GM19035 (cell line): ENCODE results near the gene SLC9A3.
"Not testable (repeated sequence)": the region's sequence is repeated elsewhere in the genome, so short reads cannot be mapped to it uniquely, and the experiment has no call there.

Experiments
- ATAC-seq: cut with Tn5 transposase; IDR thresholded peaks from one replicate; pipeline ENCODE4 v1.9.1; 2021; ENCODE audit not compliant: unreplicated experiment

The SLC9A3 gene

DNA sequence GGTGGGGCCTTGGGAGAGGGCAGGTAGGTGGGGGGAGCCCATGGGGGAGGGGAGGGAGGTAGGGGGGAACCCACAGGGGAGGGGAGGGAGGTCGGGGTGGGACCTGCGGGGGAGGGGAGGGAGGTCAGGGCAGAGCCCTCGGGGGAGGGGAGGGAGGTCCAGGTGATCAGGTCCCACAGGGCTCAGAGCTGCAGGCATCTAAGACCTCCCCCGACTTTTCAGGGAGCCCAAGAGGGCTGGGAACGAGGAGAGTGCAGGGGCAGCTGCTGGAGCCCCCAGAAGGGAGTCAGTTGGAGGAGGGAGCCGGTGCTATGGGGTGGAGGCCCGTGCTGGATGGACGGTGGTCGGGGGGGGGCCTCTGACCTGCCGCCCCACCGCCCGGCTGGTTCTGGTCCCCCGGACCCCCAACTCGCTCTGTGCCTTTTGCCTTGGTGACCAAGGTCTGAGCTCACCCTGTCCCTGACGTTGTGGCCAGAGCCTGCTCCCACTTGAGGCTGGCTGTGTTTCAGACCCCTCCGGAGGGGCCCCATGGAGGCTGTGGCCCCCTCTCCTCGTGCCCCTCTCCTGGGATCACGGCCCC lies 31.8 kb downstream of the SLC9A3 start:
- no peak for ATAC-seq

DNA sequence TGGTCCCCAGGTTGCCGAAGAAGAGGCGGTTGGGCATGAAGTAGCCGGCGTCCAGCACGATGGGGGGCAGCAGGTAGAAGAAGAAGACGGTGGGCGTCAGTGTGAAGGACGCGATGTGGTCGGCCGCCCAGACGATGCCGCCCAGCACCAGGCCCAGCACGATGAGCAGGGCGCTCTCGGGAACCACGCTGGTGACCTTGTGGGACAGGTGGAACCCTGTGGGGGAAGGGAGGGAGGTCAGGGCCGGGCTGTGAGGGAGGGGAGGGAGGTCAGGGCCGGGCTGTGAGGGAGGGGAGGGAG lies 32.4 kb downstream of the SLC9A3 start:
- no peak for ATAC-seq

DNA sequence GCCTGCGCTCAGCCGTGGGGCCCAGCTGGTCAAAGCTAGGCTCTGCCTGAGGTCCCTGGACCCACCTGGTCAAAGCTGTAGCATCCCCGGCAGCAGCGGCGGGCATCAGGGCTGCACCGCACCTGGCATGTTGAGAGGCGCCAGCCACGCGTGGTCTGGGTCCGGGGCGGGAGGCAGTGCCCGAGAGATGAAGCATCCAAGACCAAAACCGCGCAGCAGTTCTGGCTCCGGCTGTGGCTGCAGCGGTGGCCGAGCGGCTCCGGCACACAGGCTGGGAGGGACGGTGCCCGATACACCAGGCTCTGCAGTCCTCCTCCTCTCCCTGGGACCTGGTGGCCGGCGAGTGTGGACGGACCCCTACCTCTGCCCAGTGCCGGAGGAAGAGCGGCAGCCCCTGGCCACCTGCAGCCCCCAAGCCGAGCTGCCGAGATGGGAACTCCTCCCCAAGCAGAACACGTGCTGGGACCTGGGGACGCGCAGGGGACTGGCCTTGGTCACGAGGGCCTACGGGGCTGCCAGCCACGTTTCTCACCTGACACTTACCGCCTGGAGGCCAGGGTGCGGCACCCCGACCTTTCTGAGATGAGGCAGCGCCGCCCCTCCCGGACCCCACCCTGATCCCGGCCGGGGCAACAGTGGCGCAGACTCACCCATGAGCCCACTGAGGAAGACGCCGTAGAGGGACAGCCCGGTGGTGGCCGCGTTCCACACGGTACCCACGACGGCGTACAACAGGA lies 33.0 kb downstream of the SLC9A3 start:
- no peak for ATAC-seq

DNA sequence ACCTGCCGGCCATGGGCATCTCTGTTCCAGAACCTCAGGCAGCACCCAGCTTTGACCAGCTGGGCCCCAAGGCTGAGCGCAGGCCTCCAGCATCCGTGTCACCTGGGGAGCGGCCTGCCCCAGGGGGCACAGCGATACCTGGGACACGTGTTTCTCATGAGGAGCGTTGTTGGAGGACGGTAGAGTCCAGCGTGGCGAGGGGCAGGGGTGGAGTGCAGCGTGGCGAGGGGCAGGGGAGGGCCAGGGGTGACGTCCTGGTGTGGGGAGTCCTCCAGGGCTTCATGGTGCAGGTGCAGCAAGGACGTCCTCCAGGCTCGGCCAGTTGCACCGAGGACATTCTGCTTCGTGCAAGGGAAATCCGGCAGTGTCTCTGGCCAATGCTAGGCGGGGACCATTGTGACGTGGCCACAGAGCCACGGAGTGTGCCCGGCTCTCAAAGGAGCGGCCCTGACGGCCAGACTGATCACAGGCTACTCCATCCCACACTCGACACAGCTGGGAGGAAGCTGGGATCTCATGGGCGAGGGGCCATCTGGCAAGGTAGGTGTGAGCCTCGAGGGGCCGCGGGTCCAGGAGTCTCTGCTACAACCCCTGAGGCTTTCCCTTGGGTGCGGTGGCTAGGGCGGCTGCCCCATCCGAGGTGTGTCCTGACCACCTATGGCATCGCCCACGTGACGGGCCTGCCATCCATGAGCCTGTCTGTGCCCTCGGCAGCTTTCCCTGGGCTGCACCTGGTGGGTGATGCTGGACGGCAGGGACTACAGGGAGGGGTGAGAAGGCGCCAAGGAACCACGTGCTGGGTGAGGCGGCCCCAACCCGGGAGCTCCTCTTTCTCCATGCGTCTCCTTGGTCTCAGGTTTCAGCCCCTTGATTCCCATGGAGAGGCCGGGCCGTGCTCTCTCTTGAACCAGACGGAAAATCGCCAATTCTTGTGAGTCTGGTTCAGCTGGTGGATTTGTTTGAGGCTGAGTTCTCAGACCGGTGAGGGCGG lies 33.8 kb downstream of the SLC9A3 start:
- no peak for ATAC-seq

DNA sequence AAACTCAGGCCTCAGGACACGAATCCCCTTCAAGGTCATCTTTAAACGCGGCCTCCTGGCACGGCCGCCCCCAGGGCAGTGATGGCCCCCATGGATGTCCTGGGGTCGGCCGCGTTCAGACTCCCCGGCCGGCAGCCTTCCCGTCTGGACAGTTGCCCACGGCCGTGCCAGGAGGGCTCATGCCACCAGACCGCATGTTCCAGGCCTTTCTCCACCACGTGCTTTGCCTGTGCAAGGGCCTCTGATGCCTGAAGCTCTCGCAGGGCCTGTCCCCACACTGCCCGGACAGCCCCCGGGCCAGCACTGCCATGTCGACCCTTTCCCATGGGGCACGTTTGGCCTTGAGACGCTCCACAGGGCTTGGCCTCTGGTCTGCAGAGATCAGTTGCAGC lies 34.6 kb downstream of the SLC9A3 start:
- no peak for ATAC-seq

DNA sequence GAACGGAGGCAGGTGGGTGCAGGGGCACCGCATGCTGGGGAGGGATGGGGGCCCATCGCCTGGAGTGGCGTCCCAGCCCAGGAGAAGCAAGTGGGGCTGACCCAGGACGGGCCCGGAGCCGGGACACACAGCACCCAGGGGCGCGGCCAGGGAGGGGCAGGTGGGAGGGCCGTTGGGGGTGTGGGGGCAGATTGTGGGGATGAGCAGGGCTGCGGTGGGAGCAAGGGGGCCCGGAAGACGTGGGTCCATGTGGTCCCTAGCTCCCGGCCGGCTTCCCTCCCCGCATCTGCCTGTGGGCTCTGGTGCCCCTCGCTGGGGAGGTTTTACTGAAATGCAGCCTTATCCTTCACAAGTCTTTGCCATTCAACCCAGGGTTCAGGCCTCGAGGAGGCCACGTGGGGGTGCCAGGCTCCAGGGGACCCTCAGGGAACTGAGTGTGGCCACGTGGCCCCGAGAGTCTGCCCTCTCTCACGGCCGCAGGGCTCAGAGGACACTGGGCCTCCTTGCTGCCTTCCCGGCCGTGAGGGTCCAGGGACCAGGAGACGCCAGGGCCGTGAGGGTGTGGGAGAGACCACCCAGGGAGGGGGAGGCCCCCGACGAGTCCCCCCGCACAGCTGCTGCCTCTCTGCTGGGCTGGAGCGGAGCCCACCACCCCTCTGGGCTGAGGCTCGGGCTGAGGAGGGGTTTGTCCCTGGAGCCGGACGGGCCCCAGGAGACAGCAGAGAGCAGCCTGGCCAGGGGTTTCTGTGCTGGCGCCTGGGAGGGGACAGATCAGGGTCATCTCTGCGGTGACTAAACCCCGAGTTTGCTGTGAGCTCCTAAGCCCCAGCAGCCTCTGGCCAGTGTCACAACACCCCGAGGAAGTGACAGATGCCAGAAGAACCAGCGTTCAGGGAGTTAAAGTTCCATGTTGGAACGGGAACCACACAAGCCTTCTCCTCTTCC lies 35.2 kb downstream of the SLC9A3 start:
- ATAC-seq: no peak

DNA sequence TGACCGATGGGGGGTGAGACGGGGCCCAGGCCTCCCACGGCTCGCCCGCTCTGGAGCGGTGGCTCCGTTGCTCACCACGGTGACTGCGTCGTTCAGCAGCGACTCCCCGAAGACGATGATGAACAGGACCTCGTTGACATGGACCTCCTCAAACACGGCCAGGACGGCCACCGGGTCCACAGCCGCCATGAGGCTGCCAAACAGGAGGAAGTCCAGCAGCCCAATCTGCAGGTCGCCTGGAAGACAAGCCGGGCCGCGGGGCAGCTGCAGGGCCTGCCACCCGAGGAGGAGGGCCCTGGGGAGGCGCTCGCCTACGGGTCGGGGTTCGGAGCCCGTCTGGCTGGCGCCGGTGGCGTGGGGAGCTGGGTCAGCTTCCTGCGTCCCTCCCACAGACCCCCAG lies 36.0 kb downstream of the SLC9A3 start:
- ATAC-seq: no peak

DNA sequence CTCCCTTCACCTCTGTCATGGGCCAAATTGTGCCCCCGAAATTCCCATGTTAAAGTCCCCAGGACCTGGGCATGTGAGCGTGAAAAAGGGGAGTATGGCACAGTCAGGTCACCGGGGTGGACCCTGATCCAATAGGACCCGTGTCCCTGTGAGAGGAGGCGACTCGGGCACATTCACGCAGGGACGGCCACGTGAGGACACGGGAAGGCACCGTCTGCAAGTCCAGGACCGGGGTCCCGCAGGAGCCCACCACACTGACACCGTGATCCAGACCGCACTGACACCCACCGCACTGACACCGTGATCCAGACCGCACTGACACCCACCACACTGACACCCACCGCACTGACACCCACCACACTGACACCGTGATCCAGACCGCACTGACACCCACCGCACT lies 37.7 kb downstream of the SLC9A3 start:
- not testable (repeated sequence) for ATAC-seq

DNA sequence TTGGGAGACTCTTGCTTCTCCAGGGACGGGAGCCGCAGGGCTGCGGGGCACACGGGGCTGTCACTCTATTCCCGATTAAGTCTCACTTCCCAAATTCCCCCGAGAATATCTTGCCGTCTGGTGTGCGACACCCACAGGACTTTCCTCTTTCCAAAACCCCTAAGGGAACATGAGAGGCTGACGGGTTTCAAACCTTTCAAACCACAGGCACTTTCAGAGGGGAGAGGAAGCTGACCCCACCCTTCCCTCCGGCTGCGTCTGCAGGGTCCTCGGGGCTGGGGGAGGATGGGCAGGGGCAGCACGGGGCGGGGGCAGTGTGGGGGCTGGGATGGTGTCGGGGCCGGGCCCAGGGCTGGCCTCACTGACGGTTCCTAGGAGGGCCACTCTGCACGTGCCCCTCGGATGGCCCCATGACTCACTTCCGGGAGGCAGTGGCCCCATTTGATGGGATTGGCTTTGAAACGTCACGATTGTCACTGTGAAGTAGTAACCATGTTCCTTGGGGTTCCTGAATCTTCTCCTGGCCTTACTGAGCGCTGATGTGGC lies 38.2 kb downstream of the SLC9A3 start:
- no peak for ATAC-seq

DNA sequence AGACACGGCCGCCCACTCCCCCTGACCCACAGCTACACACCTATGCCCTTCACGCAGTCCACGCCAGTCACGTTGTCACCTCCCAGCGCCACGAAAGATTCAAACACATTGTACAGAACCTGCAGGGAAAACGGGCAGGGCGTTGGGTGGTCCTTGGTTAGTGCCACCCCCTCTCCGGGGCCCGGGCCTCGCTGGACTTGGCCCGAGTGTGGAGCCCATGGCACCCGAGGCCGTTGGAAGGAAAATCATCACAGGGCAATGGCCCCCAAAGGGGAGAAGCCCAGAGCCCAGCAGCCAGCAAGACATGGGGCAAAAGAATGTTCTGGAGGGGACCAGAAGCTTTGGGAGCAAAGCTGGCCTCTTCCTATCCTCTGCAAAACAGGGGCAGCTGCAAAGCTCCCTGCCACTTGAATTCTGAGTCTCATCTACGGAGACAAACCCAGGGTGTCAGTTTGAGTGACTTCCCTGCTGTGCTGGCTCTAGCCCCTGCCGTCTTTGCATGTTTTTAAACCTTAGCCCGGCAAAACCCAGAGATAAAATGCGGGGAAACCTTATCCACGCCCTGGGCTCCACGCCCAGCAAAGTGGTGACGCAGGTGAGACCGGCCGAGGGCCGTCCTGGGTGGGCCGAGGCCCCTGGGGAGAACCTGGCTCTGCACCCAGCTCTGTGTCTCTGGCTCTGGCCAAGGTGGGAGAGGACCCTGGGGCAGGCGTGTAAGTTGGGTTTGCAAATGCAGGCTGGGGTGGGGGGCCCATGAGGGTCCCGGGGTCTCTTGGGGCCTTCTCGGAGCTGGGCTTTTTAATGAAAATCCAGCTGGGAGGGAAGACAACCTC lies 38.9 kb downstream of the SLC9A3 start:
- ATAC-seq: no peak

DNA sequence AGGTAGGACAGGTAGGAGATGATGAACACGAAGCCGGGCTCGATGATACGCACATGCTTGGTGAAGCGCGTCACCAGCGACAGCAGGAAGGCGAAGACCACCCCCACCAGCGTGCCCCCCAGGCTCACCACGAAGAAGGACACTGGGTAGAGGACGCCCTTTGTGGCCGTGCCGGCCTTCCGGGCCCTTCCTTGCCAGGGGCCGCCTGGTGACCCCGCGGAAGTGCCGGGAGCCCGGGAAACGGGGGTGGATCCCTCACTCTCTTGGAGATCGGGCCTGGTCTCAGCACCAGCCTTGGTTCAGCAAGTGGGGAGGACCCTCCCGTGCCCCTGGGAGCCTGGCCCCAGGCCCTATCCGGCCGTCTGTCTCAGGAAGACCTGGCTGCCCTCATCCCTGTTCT lies 39.7 kb downstream of the SLC9A3 start:
- ATAC-seq: no peak

DNA sequence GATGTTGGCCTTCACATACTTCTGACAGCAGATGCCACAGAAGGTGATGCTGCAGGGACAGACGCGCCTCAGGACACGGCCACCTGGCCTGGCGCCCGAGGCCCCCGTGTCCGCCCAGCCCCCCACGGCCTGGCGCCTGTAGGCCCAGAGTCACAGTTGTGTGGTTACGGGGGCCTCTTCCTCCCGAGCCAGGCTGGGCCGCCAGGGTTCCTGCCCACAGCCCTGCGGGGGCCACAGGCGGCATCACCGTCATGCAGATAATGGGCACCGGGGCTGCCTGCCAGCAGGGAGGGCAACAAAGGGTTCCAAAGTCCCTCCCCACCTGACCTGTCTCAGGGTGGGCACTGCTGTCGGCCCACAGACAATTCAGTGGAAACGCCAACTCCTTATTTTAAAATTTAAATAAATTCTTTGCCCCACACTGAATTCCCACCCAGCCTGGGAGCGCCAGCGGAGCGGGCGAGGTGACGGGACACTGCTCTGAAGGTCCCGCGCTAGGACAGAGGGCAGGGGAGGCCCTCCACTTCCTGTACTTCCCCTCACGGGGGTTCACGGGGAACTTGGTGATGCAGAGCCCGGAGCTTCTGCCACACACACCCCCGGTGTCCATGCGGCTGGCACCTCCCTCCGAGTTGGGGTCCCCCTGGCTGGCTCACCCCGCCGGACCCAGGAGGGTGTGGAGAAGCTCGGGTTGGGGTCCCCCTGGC lies 40.7 kb downstream of the SLC9A3 start:
- no peak for ATAC-seq

DNA sequence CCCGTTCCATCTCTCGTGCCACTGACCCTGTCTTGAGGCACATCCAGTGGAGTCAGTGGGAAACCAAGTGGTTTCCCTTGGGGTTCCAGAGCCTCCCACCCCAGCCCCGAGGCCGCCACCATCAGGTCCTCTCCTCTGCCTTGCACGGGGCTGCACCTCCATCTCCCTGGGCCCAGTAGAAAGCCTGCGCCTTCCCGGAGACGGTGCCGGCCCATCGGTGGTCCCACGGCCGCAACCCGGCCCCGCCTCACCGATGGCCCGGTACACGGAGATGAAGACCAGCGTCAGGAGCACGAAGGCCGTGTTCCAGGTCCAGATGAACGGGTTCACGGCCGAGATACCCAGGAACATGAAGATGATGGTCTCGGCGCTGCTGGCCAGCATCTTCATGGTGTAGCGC lies 41.2 kb downstream of the SLC9A3 start:
- ATAC-seq: no peak

DNA sequence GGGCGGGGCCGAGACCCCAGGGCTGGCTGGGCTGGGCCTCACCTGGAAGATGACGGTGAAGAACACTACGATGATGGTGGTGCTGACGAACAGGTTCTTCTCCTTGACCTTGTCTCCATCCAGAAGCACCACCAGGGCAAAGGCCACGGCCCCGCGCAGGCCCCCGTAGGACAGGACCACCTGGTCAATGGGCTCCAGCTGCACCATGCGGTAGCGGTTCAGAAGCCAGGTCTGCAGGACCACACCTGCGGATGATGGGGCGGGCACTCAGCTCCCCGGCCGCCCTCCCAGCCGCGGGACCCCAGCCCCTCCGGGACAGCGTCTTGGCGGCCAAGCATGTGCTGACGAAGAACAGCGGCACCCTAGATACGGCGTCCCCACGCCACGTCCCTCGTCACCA lies 41.7 kb downstream of the SLC9A3 start:
- no peak for ATAC-seq

DNA sequence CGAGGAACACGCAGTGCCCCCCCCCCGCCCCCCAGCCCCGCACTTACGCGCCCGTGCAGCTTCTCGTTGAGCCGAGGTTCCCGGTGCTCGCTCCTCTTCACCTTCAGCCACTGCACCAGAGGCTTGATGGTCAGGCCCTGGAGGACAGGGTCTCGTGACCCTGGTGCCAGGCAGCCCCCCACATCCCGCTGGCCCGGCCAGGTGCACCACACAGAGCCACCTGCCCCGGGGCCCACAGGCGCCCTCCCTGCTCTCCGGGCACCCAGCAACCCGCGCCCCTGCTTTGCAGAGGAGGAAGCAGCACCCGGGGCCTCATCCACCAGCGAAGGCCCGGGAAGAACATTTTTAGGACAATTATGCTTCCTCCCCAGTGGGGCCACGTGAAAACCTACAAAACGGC lies 42.2 kb downstream of the SLC9A3 start:
- no peak for ATAC-seq

DNA sequence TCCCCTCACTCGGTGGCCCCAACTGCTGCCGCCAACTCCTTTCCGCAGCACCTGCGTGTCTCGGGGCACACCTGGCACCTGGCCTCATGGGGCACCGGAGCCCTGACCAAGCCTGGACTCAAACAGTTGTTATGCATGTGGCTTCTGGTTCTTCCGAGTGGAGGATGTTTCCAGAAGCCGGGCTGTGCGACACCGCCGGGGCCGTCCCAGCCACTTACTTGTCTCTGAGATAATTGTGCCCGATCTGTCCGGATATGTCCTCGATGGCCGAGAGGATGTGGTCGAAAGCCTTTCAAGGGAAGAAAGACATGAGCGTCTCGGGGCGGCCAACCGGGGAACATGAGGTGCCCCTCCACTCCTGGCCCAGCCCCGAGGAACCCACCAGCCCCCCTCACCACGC lies 42.9 kb downstream of the SLC9A3 start:
- ATAC-seq: no peak

DNA sequence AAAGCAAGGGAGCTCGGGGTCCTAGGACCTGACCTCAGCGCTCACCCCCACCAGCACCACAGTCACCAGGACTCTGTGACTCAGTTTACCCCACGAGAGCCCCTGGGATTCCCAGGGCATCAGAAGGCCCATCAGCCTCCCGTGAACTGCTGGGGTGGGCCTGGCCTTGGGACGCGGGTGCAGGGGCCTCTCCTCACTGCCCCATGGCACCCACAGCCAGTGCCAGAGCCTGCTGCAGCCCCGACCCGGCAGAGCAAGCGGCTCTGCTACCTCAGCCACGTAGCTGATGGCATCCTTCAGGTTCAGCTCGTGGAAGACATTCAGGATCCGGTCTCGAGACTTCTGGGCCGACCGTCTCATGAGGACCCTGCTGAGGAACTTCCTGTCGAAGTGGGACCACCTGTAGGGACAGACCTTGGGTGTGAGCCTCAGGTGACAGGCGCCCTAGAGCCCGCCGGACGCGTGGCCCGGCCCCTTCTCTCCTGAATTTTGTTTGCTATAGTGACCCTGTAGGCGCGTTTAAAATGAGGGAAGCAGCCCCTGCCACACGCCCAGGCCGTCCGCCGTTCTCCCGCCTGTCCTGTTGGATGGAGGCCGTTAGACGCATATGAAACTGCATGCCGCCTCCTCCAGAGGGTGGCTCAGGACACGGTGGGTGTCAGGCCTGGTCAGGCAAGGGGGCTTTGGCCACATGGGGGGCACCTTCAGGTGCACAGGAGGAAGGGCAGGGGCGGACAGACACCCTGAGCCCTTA lies 44.5 kb downstream of the SLC9A3 start:
- ATAC-seq: no peak

DNA sequence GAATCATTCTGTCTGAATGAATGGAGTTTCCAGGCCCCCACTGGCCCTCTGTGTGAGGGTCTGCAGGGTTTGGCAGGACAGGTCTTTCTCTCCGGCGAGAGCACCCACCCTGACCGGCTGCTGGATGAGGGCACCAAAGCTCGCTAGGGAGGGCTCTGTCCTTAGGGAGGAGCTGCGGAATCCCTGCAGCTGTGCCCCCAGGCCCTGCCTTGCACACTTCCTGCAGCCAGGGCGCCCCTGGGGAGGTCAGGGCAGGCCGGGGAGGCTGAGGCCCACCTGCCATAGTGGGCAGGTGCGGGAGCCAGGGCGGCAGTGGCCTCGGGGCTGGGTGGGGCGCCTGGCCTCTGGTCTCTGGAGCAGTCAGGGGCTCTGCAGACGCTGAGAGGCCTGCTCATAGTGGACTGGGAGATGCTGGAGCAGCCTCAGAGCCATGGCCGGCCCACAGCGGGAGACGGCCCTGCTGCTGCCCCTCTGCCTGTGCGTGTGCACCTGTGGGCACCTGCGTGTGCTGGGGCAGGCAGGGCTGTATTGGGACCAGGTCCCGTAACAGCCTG lies 45.2 kb downstream of the SLC9A3 start:
- no peak for ATAC-seq
